NCI-H774 (cell line): Measurements from ENCODE around the gene AXL.

Experiments used
- DNase-seq: peaks from one replicate; lab custom pipeline; 2025; lab: John Stamatoyannopoulos, UW

Gene AXL

DNA sequence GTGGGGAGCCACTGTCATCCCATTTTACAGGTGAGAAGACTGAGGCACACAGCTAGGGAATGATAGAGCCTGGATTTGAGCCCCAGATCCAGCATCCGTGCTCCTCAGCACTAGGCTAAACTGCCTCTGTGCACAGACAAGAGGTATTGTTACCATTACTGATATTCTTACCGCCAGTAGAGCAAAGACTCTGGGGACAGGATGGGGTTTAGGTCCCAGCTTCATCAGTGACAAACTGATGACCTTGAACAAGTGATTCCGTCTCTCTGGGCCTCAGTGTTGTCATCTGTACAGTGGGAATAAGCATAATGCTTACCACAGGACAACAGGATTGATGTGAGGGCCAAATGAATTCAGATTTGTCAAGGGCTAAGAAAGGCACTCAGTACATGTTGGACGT, 16.5 kb downstream of the AXL start:
- DNase-seq, result no peak

DNA sequence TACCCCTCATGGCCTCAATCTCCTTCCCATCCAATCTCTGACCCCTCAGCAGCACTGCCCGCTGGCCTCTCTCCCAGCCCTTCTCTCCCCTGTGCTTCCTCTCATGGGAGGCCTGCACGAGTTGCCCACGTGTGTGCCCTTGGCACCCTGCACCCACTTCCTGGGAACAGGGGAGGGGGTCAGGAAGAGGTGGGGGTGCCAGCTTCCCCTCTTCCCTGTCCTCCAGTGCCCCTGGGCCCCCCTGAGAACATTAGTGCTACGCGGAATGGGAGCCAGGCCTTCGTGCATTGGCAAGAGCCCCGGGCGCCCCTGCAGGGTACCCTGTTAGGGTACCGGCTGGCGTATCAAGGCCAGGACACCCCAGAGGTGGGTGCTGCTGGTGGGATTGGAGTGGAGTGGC, 19.2 kb downstream of the AXL start:
- DNase-seq, result no peak

DNA sequence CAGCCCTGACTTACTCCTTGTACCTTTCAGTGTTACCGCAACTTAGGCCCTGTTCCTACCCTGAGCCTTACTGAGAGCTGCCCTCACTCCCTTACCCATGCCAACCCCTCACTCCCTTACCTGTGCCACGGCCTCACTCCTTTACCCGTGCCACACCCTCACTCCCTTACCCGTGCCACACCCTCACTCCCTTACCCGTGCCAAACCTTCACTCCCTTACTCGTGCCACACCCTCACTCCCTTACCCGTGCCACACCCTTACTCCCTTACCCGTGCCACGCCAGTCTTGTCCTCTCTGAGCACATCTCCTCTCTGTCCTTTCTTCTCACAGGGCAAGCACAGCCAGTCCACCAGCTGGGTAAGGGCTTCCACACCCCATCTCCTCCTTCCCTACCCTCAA, 20.3 kb downstream of the AXL start:
- no peak for DNase-seq

DNA sequence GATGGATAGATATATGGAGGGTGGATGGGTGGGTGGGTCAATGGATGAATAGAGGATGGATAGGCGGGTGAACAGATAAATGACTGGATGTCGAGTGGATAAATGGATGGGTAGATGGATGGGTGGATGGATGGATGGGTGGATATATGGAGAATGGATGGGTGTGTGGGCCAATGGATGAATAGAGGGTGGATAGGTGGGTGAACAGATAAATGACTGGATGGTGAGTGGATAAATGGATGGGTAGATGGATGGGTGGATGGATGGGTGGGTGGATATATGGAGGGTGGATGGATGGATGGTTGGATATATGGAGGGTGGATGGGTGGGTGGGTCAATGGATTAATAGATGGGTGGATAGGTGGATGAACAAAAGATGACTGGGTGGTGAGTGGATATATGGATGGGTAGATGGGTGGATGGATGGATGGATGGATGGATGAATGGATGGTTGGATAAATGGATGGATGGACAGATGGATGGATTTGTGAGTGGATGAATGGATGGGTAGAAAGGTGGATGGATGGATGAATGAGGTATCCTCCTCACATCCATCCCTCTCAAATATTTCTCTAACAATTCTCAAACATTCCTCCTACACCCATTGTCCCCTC, 21.0 kb downstream of the AXL start:
- DNase-seq, result no peak

DNA sequence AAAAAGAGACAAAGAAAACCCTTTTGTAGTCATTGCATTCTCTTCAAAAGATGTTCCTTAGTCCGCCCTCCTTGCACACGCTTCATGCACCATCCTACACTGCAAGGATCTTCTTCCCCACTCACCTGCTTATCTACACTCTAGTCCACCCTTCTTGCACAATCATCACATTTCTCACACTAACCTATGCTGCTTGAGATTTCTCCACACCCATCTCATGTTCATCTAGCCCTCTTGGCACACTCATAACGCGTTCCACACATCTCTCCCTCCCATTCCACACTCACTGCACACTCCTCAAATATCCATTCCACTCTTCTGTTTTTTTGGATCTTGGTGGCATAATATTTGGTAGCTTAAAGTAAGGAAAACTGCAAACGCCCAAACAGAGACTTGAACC, 22.8 kb downstream of the AXL start:
- DNase-seq, result no peak

DNA sequence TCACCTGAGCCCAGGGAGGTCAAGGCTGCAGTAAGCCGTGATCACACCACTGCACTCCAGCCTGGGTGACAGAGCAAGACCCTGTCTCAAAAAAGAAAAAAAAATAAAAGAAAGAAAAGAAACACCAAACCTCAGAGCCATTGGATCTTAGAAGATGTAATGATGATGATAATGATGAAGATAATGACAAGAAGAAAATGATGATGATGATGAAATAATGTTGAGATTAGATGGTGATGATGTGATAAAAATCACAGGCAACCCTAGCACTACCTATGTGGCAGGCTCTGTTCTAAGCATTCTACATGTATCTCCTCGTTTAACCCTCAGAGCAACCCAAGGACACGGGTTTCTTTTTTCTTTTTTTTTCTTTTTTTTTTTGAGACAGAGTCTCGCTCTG, 25.1 kb downstream of the AXL start:
- DNase-seq, result no peak

DNA sequence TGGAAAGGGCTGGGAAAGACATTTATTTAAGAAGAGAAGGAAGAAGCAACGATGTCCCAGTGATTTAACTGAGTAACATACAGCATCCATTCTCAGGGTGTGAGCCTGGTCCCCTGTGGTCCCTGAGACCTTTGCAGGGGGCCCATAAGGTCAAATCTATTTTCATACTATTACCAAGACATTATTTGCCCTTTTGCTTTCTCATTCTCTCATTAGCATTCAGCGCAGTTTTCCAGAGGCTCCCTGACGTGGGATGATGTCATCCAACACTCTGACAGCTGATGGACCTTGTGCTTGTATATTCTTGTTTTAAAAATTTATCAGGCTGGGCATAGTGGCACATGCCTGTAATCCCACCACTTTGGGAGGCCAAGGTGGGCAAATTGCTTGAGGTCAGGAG, 26.8 kb downstream of the AXL start:
- DNase-seq, result no peak

DNA sequence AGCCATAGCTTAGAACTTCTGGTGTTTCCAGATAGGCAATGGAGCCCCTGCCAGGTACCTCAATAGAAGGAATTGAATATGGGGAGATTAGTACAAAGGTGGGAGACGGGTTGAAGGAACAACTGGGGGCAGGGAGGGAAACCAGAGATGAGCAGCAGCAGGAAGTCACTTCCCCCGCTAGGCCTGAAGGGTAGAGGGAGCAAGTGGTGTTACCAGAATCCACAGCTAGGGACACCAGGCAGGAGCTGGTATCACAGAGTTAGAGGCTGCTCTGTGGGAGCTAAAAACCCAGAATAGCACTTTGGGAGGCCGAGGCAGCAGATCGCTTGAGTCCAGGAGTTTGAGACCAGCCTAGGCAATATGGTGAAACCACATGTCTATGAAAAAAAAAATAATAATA, 29.9 kb downstream of the AXL start:
- DNase-seq, result no peak

DNA sequence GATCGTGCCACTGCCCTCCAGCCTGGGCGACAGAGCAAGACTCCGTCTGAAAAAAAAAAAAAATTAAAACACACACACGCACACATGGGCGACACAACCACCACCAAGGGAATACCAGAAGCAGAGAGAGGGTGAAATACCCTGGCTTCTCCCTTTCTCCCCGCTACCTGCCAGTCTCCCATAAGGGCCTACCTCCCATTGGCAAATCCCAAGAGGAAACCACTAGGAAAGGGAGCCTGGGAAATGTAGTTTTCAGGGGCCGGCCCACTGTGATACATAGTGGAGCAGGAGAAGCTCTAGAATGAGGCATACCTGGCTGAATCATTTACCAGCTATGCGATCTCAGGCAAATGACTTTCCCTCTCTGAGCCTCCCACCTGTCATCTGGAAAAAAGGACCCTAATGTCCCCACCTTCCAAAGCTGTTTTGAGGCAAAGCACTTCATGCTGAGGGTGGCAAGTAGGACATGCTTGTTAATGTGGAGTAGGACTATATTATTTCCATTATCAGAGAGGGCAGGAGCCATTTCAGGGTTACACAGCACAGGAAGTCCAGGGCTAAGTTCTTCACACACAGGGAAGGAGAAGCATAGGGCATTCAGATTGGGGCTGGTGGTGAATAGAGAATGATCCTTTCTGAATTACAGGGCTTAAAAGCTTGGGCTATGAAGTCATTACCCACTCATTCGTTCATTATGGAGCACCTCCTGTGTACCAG, 30.8 kb downstream of the AXL start:
- DNase-seq, result no peak

DNA sequence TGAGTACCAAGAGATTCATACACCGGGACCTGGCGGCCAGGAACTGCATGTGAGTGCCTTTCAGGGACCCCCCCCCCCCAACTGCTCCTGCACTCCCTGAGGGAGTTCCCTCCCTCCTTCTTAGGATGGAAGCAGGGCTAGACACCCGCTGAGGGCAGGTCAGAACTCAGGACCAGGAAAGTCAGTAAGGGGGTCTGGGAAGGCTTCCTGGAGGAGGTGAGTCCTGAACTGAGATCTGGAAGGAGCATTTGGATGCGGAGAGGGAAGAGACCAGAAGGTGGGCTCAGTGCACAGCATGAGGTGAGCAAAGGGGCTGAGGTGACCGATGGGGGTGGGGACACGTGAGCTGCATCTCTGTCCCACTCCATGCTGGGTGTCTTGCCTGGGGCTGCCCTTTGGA, 34.6 kb downstream of the AXL start:
- no peak for DNase-seq

DNA sequence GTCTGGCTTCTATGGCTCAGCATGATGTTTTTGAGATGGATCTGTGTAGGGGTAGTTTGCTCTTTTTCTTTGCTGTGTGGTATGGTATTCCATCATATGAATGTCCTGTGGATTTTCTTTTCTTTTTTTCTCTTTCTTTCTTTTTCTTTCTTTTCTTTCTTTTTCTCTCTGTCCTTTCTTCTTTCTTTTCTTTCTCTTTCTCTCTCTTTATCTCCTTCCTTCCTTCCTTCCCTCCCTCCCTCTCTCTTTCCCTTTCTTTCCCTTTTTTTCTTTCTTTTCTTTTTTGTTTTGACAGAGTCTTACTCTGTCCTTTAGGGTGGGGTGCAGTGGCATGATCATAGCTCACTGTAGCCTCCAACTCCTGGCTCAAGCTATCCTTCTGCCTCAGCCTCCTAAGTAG, 36.1 kb downstream of the AXL start:
- no peak for DNase-seq

DNA sequence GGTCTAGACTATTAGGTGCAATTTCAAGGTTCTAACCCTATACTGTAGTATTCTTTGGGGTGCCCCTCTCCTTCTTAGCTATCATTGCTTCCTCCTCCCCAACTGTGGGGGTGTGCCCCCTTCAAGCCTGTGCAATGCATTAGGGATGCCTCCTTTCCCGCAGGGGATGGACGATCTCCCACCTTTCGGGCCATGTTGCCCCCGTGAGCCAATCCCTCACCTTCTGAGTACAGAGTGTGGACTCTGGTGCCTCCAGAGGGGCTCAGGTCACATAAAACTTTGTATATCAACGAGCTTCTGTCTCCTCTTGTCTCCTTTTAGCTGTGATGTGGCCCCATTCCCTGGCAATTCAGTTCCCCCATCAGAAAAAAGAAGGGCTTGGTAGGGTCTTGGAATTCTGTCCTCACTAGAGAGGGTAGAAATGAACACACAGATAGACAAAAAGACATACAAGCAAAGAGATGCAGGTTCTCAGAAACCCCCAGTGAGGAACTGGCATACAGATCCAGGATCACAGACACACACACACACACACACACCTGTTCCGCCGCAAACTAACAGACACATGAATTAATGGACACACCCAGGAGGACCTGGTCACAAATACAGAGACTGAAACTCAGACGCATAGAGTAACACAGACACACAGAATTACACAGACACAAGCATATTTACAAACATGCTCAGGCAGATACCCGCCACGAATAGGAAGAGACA, 42.6 kb downstream of the AXL start:
- no peak for DNase-seq

DNA sequence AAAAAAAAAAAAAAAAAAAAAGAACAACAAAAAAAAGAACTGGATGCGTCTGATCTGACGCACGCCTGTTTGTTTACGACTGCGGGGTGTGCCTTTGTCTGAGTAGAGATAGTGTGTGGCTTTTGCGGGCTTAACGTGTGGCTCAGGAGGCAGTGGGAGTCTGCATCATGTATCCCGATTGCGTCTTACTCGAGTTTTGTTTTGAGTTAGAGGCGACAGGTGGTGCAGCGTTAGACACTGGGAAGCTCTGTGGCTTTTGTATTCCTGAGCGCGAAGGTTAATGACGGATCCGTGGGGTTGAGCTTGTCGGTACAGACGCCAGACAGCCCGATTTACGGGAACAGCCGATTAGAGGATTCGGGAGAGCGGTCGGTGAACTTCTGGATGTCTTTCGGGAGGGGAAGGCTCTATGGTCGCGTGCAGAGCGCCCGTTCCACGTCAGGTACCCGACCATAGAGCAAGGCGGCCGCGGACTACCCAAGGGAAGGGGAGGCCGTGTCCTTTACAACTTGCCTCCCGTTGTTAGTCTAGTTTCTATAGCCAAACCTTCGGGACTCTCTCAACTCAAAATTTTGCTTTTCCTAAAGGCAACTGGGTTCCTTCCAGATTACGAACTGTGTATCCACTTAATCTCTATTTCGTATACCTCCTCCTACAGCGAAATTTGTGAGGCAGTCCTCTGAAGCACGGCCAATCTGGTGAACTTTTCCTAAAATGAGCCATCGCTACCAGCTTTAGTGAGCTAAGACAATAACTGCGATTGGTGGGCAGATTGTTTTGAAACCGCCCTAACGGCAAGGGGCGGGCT, 44.2 kb downstream of the AXL start:
- peak; percentile 78 for DNase-seq

DNA sequence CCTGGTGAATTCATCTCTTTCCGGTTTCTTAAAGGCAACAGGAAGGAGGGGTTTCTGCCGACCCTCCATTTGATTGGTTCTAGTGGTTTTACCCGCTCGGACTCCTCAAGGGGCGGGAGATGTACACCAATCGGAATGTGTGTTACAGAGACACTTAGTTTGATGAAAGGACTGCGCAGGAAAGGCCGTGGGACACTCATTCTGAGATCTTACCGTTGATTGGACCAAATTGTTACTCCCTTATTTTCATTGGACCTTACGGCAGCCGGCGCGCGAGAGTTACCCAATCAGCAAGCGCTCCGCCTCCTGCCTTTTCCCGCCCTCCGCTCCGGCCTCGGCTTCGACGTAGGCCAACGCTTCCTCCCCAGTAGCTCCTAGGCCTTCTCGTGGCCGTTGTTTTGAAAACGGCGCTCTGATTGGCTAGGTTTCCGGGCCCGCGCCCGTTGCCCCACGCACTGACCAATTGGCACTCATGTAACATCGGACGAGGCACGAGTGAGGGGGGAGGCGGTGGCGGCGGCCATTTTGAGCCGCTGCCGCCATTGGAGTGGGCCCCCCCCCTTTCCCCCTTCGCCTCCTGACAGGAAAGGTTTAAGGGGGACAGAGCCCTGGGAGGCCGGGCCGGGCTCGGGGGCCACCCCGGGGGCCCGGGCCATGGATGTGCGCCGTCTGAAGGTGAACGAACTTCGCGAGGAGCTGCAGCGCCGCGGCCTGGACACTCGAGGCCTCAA, 45.0 kb downstream of the AXL start, which contains the start of gene HNRNPUL1:
Gene HNRNPUL1 (plus strand): TSS at position 523 of the 731 bp plus-strand sequence. CDS start 132 bp downstream, at position 655.
- peak; percentile 99 for DNase-seq

DNA sequence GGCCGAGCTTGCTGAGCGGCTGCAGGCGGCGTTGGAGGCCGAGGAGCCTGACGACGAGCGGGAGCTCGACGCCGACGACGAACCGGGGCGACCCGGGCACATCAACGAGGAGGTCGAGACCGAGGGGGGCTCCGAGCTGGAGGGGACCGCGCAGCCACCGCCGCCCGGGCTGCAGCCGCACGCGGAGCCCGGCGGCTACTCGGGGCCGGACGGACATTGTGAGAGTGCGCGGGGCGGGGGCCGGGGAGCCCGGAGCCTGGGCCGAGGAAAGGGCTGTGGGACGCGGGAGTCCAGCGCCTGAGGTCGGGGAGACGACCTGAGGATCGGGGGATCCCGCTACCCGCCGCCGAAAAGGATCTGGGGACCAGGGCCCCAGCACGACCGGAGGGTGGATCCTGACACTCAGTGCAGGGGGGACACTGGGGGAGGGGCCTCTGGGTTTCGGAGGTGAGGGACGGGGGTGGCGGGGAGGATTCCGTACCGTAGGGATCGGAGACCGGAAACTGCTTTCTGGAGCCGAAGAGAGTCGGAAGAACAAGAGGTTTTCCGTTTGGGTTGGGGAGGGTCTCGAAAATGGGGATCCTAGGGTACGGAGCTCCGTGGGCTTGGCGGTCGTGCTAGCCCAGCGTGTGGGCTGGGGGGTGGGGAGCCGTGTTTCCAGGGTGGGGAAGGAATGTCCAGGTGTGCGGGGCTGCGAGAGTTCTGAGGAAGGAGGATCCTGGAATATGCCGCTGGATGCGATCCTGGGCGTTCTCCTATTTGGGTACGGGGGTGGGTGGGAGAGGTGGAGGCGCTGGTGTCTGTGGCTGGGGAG, 45.8 kb downstream of the AXL start:
- DNase-seq, result no peak

DNA sequence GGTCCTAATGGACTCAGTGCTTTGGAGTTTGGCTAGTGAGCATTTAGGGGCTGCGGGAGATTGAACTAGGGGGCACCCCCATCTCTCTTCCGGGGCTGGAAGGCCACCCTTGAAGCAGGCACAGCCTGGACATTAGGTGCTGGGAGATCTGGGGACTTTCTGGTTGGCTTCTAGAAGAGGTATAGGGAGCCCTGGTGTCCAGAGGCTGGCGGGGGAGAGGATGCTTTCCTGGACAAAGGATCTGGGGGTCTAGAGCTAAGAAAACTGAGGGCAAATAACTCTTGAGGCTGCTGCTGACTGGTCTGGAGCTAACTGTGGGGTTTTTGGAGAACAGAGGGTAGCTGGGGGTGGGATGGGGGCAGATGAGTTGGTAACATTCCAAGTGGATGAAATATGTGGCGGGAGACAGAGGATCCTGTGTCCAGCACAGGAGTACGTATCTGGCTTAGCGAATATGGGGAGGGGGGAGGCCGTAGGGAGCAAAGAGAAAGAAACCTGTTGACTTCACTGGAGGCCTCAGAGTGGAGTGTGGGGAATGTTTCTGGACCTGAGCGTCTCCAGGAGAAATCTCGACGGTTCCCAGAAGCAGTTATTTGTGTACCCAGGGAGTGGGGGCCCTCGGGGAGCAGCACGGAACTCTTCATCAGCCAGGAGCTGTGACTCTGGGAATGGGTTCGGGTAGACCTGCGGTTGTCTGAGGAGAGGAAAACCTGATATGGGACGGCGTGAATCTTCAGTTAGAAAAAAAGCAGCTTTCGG, 46.6 kb downstream of the AXL start:
- DNase-seq, result no peak

DNA sequence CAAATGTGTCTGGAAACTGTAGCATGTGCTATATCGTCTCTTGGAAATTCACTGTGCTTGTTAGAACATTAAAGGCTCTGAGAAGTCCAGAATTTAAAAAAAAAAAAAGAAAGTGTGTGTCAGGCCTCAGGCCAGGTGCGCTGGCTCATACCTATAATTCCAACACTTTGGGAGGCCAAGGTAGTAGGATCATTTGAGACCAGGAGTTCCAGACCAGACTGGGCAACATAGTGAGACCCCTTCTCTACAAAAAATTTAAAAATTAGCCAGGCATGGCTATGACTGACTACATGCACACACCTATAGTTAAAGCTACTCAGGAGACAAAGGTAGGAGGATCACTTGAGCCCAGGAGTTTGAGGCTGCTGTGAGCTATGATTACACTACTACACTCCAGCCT, 50.0 kb downstream of the AXL start:
- no peak for DNase-seq

DNA sequence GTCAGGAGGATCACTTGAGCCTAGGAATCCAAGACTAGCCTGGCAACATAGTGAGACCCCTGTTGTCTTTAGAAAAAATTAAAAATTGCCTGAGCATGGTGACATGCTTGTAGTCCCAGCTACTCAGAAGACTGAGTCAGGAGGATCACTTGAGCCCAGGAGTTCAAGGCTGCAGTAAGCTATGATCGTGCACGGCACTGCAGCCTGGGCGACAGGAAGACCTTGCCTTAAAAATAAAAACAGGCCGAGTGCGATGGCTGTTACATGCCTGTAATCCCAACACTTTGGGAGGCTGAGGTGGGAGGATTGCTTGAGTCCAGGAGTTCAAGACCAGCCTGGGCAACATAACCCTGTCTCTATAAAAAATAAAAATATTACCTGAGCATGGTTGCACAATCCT, 50.5 kb downstream of the AXL start:
- no peak for DNase-seq

DNA sequence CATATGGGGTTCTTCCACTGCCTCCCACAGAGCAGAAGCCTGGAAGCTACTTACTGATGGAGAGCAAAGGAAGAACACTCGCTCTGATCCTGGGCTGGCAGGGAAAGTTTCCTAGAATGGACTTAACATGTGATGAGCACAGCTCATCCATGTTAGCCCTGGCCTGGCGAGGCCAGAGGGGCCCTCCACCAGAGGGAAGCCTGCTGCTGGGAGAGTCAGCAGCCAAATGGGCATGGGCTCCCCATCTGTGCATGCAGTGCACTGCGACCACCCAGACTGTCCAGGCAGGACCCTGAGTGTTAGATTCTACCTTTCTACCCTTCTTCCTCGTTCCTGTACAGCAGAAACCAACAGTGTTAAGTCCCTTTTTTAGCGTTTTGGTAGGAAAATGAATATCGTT, 54.1 kb downstream of the AXL start:
- no peak for DNase-seq

DNA sequence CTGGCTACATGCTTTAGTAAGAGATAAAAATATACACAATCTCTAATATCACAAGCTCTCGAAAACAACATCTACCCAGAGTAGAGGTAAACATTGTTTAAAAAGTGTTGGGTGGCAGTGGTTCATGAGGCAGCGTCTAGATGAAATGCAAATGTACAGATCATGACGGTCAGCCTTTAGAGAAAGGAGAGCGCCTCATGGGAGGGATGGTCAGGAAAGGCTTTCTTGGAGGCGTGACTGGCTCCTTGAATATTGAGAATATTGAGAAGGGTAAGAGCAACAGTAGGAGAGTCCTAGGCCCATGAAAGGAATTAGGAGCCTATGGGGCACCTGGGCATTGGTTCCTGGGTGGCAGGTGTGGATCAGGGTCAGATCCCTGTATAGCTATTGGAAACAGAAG, 55.8 kb downstream of the AXL start:
- no peak for DNase-seq
